ENCODE measurements around the gene EXOC4. TPM values are rescaled to one million over a fixed set of nuclear protein-coding genes. Genes with fewer than 3 reads are reported as not detected.
A peak's percentile ranks its signal among the peaks of the same experiment; 100 is the strongest.

The EXOC4 gene
- total RNA-seq, 2 experiments from 2014 or later: 58.0 to 59.9 TPM

DNA sequence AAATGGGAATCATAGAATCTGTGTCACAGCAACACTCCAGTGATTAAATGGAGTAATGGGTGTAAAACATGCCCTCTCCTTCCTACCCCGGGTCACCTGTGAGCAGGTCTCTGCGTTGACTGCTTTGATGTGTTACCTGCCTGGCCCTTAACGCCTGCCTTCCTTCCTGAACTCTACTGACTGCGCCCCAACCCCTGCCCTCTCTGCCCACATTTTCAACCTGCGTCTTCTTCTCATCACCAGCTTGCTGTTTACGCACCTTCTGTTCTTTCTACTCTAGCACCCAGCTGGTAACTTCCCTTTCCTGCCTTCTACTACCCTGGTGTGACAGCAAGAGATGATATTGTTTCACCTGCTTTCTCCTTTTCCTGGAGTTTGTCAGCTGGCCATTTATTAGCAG, 571.3 kb downstream of the EXOC4 start:
- H3K36me3 Mint-ChIP-seq (ENCODE audit: low read depth): peaks cover 59% of the 10 kb centered on the region
- no peaks in the 10 kb centered on the region for H3K9me3 Mint-ChIP-seq
- H3K27me3 Mint-ChIP-seq: no peaks in the 10 kb centered on the region
- no peaks in the 10 kb centered on the region for H3K9me3 ChIP-seq (ENCODE audit: control insufficient read depth in 1 of 2, insufficient read depth in 1 of 2, low read length in 2 of 2)
- H3K4me3 Mint-ChIP-seq: no peak overlapping the region
- H3K27me3 ChIP-seq (ENCODE audit: control insufficient read depth in 1 of 2, insufficient read depth in 2 of 2, low read length in 2 of 2): no peaks in the 10 kb centered on the region
- ChIA-PET CTCF (no interaction called here), POLR2A (no interaction called here)
- no peaks in the 10 kb centered on the region for H3K4me1 ChIP-seq (ENCODE audit: insufficient read depth, low read length)
- TF ChIP-seq, protein P1, sequence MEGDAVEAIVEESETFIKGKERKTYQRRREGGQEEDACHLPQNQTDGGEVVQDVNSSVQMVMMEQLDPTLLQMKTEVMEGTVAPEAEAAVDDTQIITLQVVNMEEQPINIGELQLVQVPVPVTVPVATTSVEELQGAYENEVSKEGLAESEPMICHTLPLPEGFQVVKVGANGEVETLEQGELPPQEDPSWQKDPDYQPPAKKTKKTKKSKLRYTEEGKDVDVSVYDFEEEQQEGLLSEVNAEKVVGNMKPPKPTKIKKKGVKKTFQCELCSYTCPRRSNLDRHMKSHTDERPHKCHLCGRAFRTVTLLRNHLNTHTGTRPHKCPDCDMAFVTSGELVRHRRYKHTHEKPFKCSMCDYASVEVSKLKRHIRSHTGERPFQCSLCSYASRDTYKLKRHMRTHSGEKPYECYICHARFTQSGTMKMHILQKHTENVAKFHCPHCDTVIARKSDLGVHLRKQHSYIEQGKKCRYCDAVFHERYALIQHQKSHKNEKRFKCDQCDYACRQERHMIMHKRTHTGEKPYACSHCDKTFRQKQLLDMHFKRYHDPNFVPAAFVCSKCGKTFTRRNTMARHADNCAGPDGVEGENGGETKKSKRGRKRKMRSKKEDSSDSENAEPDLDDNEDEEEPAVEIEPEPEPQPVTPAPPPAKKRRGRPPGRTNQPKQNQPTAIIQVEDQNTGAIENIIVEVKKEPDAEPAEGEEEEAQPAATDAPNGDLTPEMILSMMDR (IDR thresholded peaks at IDR 0.05): no peak
- intact Hi-C loops (cut with DNase I, micrococcal nuclease): no loop called here
- H3K4me1 Mint-ChIP-seq (ENCODE audit: low read depth): peaks cover 11% of the 10 kb centered on the region
- H3K4me3 ChIP-seq (ENCODE audit: low read length): no peak overlapping the region
- peaks cover 3% of the 10 kb centered on the region for H3K36me3 ChIP-seq (ENCODE audit: insufficient read depth, low read length)
- H3K27ac Mint-ChIP-seq: peak overlapping the region; percentile 52
- DNase-seq: peak in 1 of 14 experiments; percentile 20
- ATAC-seq (ENCODE audit: poor library complexity): peak; percentile 79
- no peak overlapping the region for H3K27ac ChIP-seq (ENCODE audit: low read depth in 1 of 2, low read length in 2 of 2)

DNA sequence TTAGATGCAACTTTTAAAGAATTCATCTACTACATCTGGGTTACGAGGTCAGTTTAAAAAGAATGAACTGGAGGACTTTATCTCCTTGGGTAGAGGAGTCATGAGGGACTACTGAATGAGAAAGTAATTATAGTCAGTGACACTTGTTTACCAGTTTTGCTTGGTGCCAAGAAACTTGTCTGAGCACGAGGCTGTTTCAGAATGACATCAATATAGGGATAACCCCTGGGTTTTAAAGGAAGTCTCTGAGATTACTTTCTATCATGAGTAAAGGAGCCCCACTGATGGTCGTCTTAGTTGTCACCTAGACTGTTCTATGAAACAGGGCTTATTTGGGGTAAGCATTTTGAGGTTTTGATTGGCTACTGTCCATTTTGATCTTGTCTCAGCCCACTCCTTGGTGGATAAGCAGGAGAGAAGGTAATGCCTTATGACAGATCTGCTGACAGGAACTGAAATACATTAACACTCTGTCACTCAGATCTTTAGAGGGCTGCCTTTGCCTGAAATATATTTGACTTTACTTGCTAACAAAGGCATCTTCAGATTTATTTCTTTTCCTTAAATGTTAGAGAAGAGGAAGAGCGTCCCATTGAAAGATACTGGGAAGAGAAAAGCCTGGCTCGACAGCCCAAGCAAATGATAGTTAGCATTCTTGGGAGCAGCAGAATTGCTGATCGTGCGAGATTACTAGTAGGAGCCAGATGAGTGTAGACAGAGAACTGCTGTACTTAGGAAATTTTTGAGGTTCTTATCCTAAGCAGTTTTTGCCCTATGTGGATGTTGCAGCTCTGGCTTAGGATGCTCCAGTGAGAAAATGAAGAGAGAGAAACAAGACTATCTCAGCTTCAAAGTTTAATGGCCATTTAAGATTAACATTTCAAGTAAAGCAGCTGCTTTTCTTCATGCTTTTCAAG, 575.1 kb downstream of the EXOC4 start:
- no peak overlapping the region for H3K27ac ChIP-seq (ENCODE audit: low read depth in 1 of 2, low read length in 2 of 2)
- peaks cover 0 to 10% of the 10 kb centered on the region in 2 experiments for H3K9me3 ChIP-seq (ENCODE audit: control insufficient read depth in 1 of 2, insufficient read depth in 1 of 2, low read length in 2 of 2)
- intact Hi-C loops (cut with DNase I, micrococcal nuclease): no loop called here
- H3K4me3 ChIP-seq (ENCODE audit: low read length): no peak overlapping the region
- Mint-ChIP-seq H3K27me3 (no peaks in the 10 kb centered on the region), H3K27ac (no peak overlapping the region), H3K4me1 (ENCODE audit: low read depth) (peaks cover 9% of the 10 kb centered on the region), H3K36me3 (ENCODE audit: low read depth) (peaks cover 25% of the 10 kb centered on the region), H3K9me3 (peaks cover 2% of the 10 kb centered on the region), H3K4me3 (no peak overlapping the region)
- no peaks in the 10 kb centered on the region for H3K36me3 ChIP-seq (ENCODE audit: insufficient read depth, low read length)
- TF ChIP-seq, protein P1 (IDR thresholded peaks at IDR 0.05): no peak
- H3K4me1 ChIP-seq (ENCODE audit: insufficient read depth, low read length): no peaks in the 10 kb centered on the region
- CTCF ChIA-PET: no interaction called here
- POLR2A ChIA-PET: no interaction called here
- ATAC-seq (ENCODE audit: poor library complexity) (no peak), DNase-seq (no peak)
- no peaks in the 10 kb centered on the region for H3K27me3 ChIP-seq (ENCODE audit: control insufficient read depth in 1 of 2, insufficient read depth in 2 of 2, low read length in 2 of 2)

DNA sequence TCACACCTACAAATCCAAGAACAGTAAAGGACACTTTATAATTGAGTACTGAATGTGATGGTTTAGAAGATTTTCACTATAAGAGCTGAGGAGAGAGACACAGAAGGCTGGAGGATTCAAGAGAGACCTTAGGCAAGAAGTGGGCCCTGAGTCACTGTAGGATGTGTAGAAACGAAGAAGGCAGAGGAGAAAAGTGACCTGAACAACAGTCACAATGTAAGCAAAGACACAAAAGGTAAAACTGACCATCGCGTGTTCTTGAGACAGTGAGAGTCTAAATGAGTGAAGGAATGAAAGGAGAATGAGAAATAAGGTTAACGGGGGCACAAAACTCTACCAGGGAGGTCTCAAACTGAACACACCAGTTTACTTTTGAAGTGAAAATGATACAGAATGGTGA, 576.0 kb downstream of the EXOC4 start:
- Histone ChIP-seq H3K27me3 (ENCODE audit: control insufficient read depth in 1 of 2, insufficient read depth in 2 of 2, low read length in 2 of 2) (no peaks in the 10 kb centered on the region), H3K4me1 (ENCODE audit: insufficient read depth, low read length) (no peaks in the 10 kb centered on the region), H3K9me3 (ENCODE audit: control insufficient read depth in 1 of 2, insufficient read depth in 1 of 2, low read length in 2 of 2) (peaks cover 0 to 10% of the 10 kb centered on the region in 2 experiments), H3K4me3 (ENCODE audit: low read length) (no peak overlapping the region), H3K27ac (ENCODE audit: low read depth in 1 of 2, low read length in 2 of 2) (no peak overlapping the region), H3K36me3 (ENCODE audit: insufficient read depth, low read length) (no peaks in the 10 kb centered on the region)
- CTCF ChIA-PET: no interaction called here
- Mint-ChIP-seq H3K27me3 (no peaks in the 10 kb centered on the region), H3K36me3 (ENCODE audit: low read depth) (peaks cover 25% of the 10 kb centered on the region), H3K27ac (no peak overlapping the region), H3K4me3 (no peak overlapping the region), H3K9me3 (peaks cover 2% of the 10 kb centered on the region), H3K4me1 (ENCODE audit: low read depth) (peaks cover 5% of the 10 kb centered on the region)
- POLR2A ChIA-PET: no interaction called here
- TF ChIP-seq, protein P1 (IDR thresholded peaks at IDR 0.05): no peak
- DNase-seq (no peak), ATAC-seq (ENCODE audit: poor library complexity) (no peak)
- intact Hi-C loops (cut with DNase I, micrococcal nuclease): no loop called here
